Measurements from ENCODE around the gene NOL12. TPM values are rescaled to one million over a fixed set of nuclear protein-coding genes. Genes with fewer than 3 reads are reported as not detected.
"Not testable (repeated sequence)": the region's sequence is repeated elsewhere in the genome, so short reads cannot be mapped to it uniquely, and the experiment has no call there.

The NOL12 gene
- 24.2 and 56.1 TPM in 2 replicates for total RNA-seq (2014; rRNA removed; shearing (Covaris generic))

- peak; percentile 59 for DNase-seq (ENCODE audit: low spot score)
Measured at GRCh38 chr22:37686002-37686982, at the start of gene NOL12. NOL12 (plus strand) TSS chr22:37686343; CDS start chr22:37686393, 50 bp downstream.

GRCh38 chr22:37636949-37637273 lies 49.2 kb upstream of the NOL12 start:
- DNase-seq (ENCODE audit: low spot score), result no peak

- DNase-seq (ENCODE audit: low spot score), result no peak
Measured at GRCh38 chr22:37638391-37639069, 47.6 kb upstream of the NOL12 start.

GRCh38 chr22:37639070-37639760 lies 46.9 kb upstream of the NOL12 start, which contains the start of gene SH3BP1:
SH3BP1 (plus strand) TSS chr22:37639669; CDS start chr22:37639788, 119 bp downstream.
- no peak for DNase-seq (ENCODE audit: low spot score)

GRCh38 chr22:37639771-37640590 lies 46.2 kb upstream of the NOL12 start:
- no peak for DNase-seq (ENCODE audit: low spot score)

- no peak for DNase-seq (ENCODE audit: low spot score)
Measured at GRCh38 chr22:37640591-37641560, 45.3 kb upstream of the NOL12 start.

GRCh38 chr22:37641561-37641949 lies 44.6 kb upstream of the NOL12 start:
- no peak for DNase-seq (ENCODE audit: low spot score)

GRCh38 chr22:37643225-37643847 lies 42.8 kb upstream of the NOL12 start:
- peak; percentile 41 for DNase-seq (ENCODE audit: low spot score)

- DNase-seq (ENCODE audit: low spot score), result no peak
Measured at GRCh38 chr22:37647317-37647716, 38.8 kb upstream of the NOL12 start.

- DNase-seq (ENCODE audit: low spot score), result peak; percentile 72
Measured at GRCh38 chr22:37647928-37648327, 38.2 kb upstream of the NOL12 start.

- no peak for DNase-seq (ENCODE audit: low spot score)
Measured at GRCh38 chr22:37650463-37651136, 35.5 kb upstream of the NOL12 start.

- no peak for DNase-seq (ENCODE audit: low spot score)
Measured at GRCh38 chr22:37654563-37655251, 31.4 kb upstream of the NOL12 start.

GRCh38 chr22:37655252-37655563 lies 30.9 kb upstream of the NOL12 start:
- DNase-seq (ENCODE audit: low spot score), result no peak

GRCh38 chr22:37656583-37656982 lies 29.6 kb upstream of the NOL12 start:
- not testable (repeated sequence) for DNase-seq (ENCODE audit: low spot score)

- peak; percentile 18 for DNase-seq (ENCODE audit: low spot score)
Measured at GRCh38 chr22:37657590-37658132, 28.5 kb upstream of the NOL12 start.

GRCh38 chr22:37658133-37659065 lies 27.7 kb upstream of the NOL12 start, which contains the start of gene PDXP:
PDXP (plus strand) TSS chr22:37658723; CDS start chr22:37658783, 60 bp downstream.
- DNase-seq (ENCODE audit: low spot score), result peak; percentile 98
